GM12878 (cell line): Measurements from ENCODE around the gene ACE. TPM values are rescaled to one million over a fixed set of nuclear protein-coding genes. Genes with fewer than 3 reads are reported as not detected.

Experiments used
- ATAC-seq: fragments of 200-7000 bp; cut with Tn5 transposase; 3 replicates; pipeline ENCODE4 v1.9.1; 2020; ENCODE audit warnings: mild to moderate bottlenecking, moderate library complexity
- BruUV-seq: library from RNA; stranded (reverse); fragments of 400-500 nt; replicated peaks from 2 replicates; lab custom pipeline; 2021; lab: Mats Ljungman, UMichigan
- CTCF ChIA-PET: fragments of 300-600 bp; sonication (Branson Sonifier 250); formaldehyde crosslinking; extraction: SDS; loops from one replicate; lab custom pipeline; 2021; ENCODE audit warnings: inconsistent platforms; lab: Yijun Ruan, JAX
- POLR2A ChIA-PET: fragments of 350-600 bp; formaldehyde crosslinking; extraction: SDS; loops from one replicate; lab custom pipeline; 2021; ENCODE audit warnings: inconsistent platforms; lab: Charles Lee
- RAD21 ChIA-PET: fragments of 300-600 bp; sonication (Branson Sonifier 250); formaldehyde crosslinking; loops from one replicate; lab custom pipeline; 2023; ENCODE audit warnings: antibody characterized with exemption; ENCODE audit not compliant: unreplicated experiment; lab: Charles Lee
- SMC1A ChIA-PET: fragments of 300-600 bp; sonication (Branson Sonifier 250); formaldehyde crosslinking; loops from one replicate; lab custom pipeline; 2023; ENCODE audit not compliant: unreplicated experiment, uncharacterized antibody; lab: Charles Lee
- DNase-seq: peaks from one replicate; pipeline ENCODE4 v3.0.0-alpha.2; 2011; ENCODE audit warnings: low read depth, low spot score
- FAIRE-seq: peaks from 3 replicates; lab custom pipeline; 2011; peaks lifted over from hg19 to GRCh38; lab: Jason Lieb, UNC
- H2AFZ ChIP-seq: 2 replicates; pipeline ENCODE4 v1.6.0; 2011; ENCODE audit warnings: low read depth, low read length, control low read depth; ENCODE audit not compliant: control insufficient read depth
- H3K27ac ChIP-seq: 2 replicates; pipeline ENCODE4 v1.5.1; 2011; ENCODE audit warnings: control low read depth; ENCODE audit not compliant: control insufficient read depth, insufficient read depth
- H3K27me3 ChIP-seq, 2 experiments: replicated peaks in 1 of 2; 2 replicates each; pipeline versions ENCODE4 v1.6.0 to v1.6.1; 2011; ENCODE audit warnings: low read length in 1 of 2; ENCODE audit not compliant: control insufficient read depth in 2 of 2, insufficient read depth in 2 of 2
- H3K36me3 ChIP-seq, 2 experiments: 2 replicates each; pipeline ENCODE4 v1.5.1; 2011; ENCODE audit warnings: low read length in 1 of 2; ENCODE audit not compliant: control insufficient read depth in 2 of 2, insufficient read depth in 2 of 2
- H3K4me1 ChIP-seq: 2 replicates; pipeline ENCODE4 v1.6.1; 2011; ENCODE audit warnings: mild to moderate bottlenecking, low read length, moderate library complexity, mixed read lengths; ENCODE audit not compliant: control insufficient read depth, insufficient read depth
- H3K4me2 ChIP-seq: 2 replicates; pipeline ENCODE4 v1.6.0; 2011; ENCODE audit warnings: control low read depth; ENCODE audit not compliant: control insufficient read depth, insufficient read depth
- H3K4me3 ChIP-seq: fragments of 200-600 bp; sonication (generic); 2 replicates; pipeline ENCODE4 v1.5.1; 2016
- H3K79me2 ChIP-seq: 2 replicates; pipeline ENCODE4 v1.6.0; 2011; ENCODE audit warnings: low read length; ENCODE audit not compliant: control insufficient read depth, insufficient read depth
- H3K9ac ChIP-seq: 2 replicates; pipeline ENCODE4 v1.8.0; 2011; ENCODE audit warnings: low read length, control low read depth, mixed read lengths; ENCODE audit not compliant: control insufficient read depth, insufficient read depth
- H3K9me3 ChIP-seq: replicated peaks from 3 replicates; pipeline ENCODE4 v1.5.1; 2011; ENCODE audit warnings: mild to moderate bottlenecking, low read length; ENCODE audit not compliant: control insufficient read depth, insufficient read depth
- H4K20me1 ChIP-seq: 2 replicates; pipeline ENCODE4 v1.6.0; 2011; ENCODE audit not compliant: control insufficient read depth, insufficient read depth
- ATF2 ChIP-seq: IDR thresholded peaks from 2 replicates; pipeline ENCODE4 v1.6.1; 2012; ENCODE audit warnings: low read length, inconsistent platforms
- BMI1 ChIP-seq: fragments of 450-650 bp; IDR thresholded peaks from 2 replicates; pipeline ENCODE4 v1.6.1; 2016; ENCODE audit warnings: mild to moderate bottlenecking, moderate library complexity, borderline replicate concordance
- CEBPB ChIP-seq, 2 experiments: fragments of 150-350 bp in 1 of 2; IDR thresholded peaks; 2 replicates each; pipeline ENCODE4 v1.6.1; 2012 to 2014; ENCODE audit warnings: low read depth in 2 of 2, low read length in 2 of 2, borderline replicate concordance in 1 of 2, inconsistent platforms in 1 of 2
- EP300 ChIP-seq, 2 experiments: fragments of 150-350 bp in 1 of 2; IDR thresholded peaks; 2 replicates each; pipeline ENCODE4 v1.6.1; 2011 to 2012; ENCODE audit warnings: low read depth in 2 of 2, low read length in 2 of 2, borderline replicate concordance in 1 of 2, improper control_type of control experiment in 1 of 2, inconsistent platforms in 1 of 2; ENCODE audit not compliant: control insufficient read depth in 1 of 2
- ETV6 ChIP-seq, 2 experiments: fragments of 450-650 bp in 1 of 2; IDR thresholded peaks in 1 of 2; conservative IDR thresholded peaks in 1 of 2; 2 replicates each; pipeline ENCODE4 v1.6.1; 2014; ENCODE audit warnings: antibody characterized with exemption in 1 of 2, borderline replicate concordance in 1 of 2, low read depth in 1 of 2, mild to moderate bottlenecking in 1 of 2, moderate library complexity in 1 of 2
- IRF4 ChIP-seq: IDR thresholded peaks from 2 replicates; pipeline ENCODE4 v1.6.1; 2011; ENCODE audit warnings: low read depth, low read length
- IRF5 ChIP-seq: fragments of 450-650 bp; IDR thresholded peaks from 2 replicates; pipeline ENCODE4 v1.6.1; 2017; ENCODE audit warnings: borderline replicate concordance
- MXI1 ChIP-seq: fragments of 150-350 bp; IDR thresholded peaks from 2 replicates; pipeline ENCODE4 v1.6.1; 2011; ENCODE audit warnings: low read depth, mild to moderate bottlenecking, inconsistent platforms, low read length, improper control_type of control experiment
- PAX8 ChIP-seq: fragments of 450-650 bp; IDR thresholded peaks from 2 replicates; pipeline ENCODE4 v1.6.1; 2017; ENCODE audit warnings: mild to moderate bottlenecking, moderate library complexity
- PML ChIP-seq: IDR thresholded peaks from 2 replicates; pipeline ENCODE4 v1.6.1; 2012; ENCODE audit warnings: low read length, inconsistent platforms
- POLR2AphosphoS5 ChIP-seq: IDR thresholded peaks from 2 replicates; pipeline ENCODE4 v1.6.1; 2011; ENCODE audit warnings: mild to moderate bottlenecking, low read length, inconsistent platforms
- POU2F2 ChIP-seq: IDR thresholded peaks from 3 replicates; pipeline ENCODE4 v1.6.1; 2011; ENCODE audit warnings: low read depth, mild to moderate bottlenecking, low read length, borderline replicate concordance
- RUNX3 ChIP-seq: IDR thresholded peaks from 2 replicates; pipeline ENCODE4 v1.6.1; 2012; ENCODE audit warnings: low read length, inconsistent platforms
- TAF1 ChIP-seq: IDR thresholded peaks from 2 replicates; pipeline ENCODE4 v1.6.1; 2011; ENCODE audit warnings: mild to moderate bottlenecking, low read depth, low read length, borderline replicate concordance
- YBX1 ChIP-seq: fragments of 450-650 bp; IDR thresholded peaks from 2 replicates; pipeline ENCODE4 v1.6.1; 2016; ENCODE audit warnings: antibody characterized with exemption
- ZNF274 ChIP-seq: IDR thresholded peaks from one replicate; pipeline ENCODE4 v1.8.0; 2011; ENCODE audit not compliant: insufficient read length, insufficient read depth
- in situ Hi-C: fragments of 300-500 bp; cut with MboI; formaldehyde crosslinking; loops from 9 replicates; pipeline ENCODE4 v1.14.3; 2018; ENCODE audit warnings: mixed read lengths
- intact Hi-C: fragments of 100-400 bp; cut with micrococcal nuclease; formaldehyde crosslinking; loops from one replicate; pipeline ENCODE4 v1.14.2; 2022; ENCODE audit not compliant: unreplicated experiment
- polyA plus RNA-seq, 11 experiments: library from polyadenylated mRNA; depleted of rRNA in 4 of 11; unstranded in 6 of 11; stranded (reverse) in 5 of 11; fragments of >200 nt; fragmentation: Nextera tagmentation in 4 of 11; fragmentation: Illumina TruSeq in 1 of 11; extraction: Ambion mirVana in 4 of 11; extraction: Trizol in 1 of 11; gene quantifications; 1 replicate in 1 of 11; 2 replicates in 10 of 11; pipeline versions ENCODE4 v1.2.1 to v1.2.3, GENCODE V29; 2011 to 2016; ENCODE audit warnings: inconsistent platforms in 2 of 11, missing spikeins in 2 of 11, low read depth in 1 of 11
- total RNA-seq, 4 experiments: library from RNA; depleted of rRNA in 3 of 4; stranded (reverse); fragments of >200 nt in 3 of 4; fragmentation: Illumina TruSeq in 1 of 4; extraction: Trizol in 1 of 4; gene quantifications; 2 replicates each; pipeline versions ENCODE4 v1.2.1 to v1.2.3, GENCODE V29; 2013 to 2021
- TF ChIP-seq, protein P1 (sequence below), 3 experiments: IDR thresholded peaks in 2 of 3; conservative IDR thresholded peaks in 1 of 3; 2 replicates each; pipeline ENCODE4 v1.5.1; 2011; ENCODE audit warnings: low read depth in 3 of 3, low read length in 3 of 3, mild to moderate bottlenecking in 3 of 3, control low read depth in 2 of 3, moderate library complexity in 2 of 3, inconsistent platforms in 1 of 3, mixed read lengths in 1 of 3; ENCODE audit not compliant: control insufficient read depth in 2 of 3, insufficient read depth in 1 of 3; ENCODE audit errors: extremely low read depth in 1 of 3

Gene ACE
- total and polyA plus RNA-seq, 10 of the 15 experiments (the other 5 are each of a cell fraction or from before 2014, with no cell fraction given), result 0.46 TPM; not detected in 9

- TF ChIP-seq, protein P1, sequence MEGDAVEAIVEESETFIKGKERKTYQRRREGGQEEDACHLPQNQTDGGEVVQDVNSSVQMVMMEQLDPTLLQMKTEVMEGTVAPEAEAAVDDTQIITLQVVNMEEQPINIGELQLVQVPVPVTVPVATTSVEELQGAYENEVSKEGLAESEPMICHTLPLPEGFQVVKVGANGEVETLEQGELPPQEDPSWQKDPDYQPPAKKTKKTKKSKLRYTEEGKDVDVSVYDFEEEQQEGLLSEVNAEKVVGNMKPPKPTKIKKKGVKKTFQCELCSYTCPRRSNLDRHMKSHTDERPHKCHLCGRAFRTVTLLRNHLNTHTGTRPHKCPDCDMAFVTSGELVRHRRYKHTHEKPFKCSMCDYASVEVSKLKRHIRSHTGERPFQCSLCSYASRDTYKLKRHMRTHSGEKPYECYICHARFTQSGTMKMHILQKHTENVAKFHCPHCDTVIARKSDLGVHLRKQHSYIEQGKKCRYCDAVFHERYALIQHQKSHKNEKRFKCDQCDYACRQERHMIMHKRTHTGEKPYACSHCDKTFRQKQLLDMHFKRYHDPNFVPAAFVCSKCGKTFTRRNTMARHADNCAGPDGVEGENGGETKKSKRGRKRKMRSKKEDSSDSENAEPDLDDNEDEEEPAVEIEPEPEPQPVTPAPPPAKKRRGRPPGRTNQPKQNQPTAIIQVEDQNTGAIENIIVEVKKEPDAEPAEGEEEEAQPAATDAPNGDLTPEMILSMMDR (IDR thresholded peaks at IDR 0.05 in 2 of 3, conservative IDR thresholded peaks at IDR 0.05 in 1 of 3; ENCODE audit: control insufficient read depth in 2 of 3, extremely low read depth in 1 of 3, insufficient read depth in 1 of 3, low read depth in 3 of 3, low read length in 3 of 3), result no peak
- TF ChIP-seq EP300 (IDR thresholded peaks at IDR 0.05; ENCODE audit: borderline replicate concordance in 1 of 2, control insufficient read depth in 1 of 2, low read depth in 2 of 2, low read length in 2 of 2), result no peak
- no peak for TF ChIP-seq IRF4
- TF ChIP-seq RUNX3, result no peak
- TF ChIP-seq ZNF274, result no peak
- TF ChIP-seq POU2F2, result no peak
- TF ChIP-seq YBX1, result no peak
- no peak for TF ChIP-seq BMI1
These were observed 66.3 kb downstream of the ACE start (continued) for GRCh38 chr17:63542942-63543821.

GRCh38 chr17:63543822-63544420 is 67.1 kb downstream of the ACE start:
- intact Hi-C loops, result no loop called here
- Histone ChIP-seq H3K79me2 (no peaks in the 10 kb centered on the region), H3K27ac (no peak overlapping the region), H3K9ac (no peak overlapping the region), H2AFZ (no peak overlapping the region), H3K27me3 (peaks cover 0 to 5% of the 10 kb centered on the region in 2 experiments; a peak in 2 of 4 replicates), H3K4me1 (peaks cover under 1% of the 10 kb centered on the region; the same call in 1 of the 2 replicates), H3K36me3 (no peaks in the 10 kb centered on the region), H3K4me2 (no peak overlapping the region), H3K4me3 (no peak overlapping the region), H4K20me1 (no peaks in the 10 kb centered on the region), H3K9me3 (no peaks in the 10 kb centered on the region)
- RAD21 ChIA-PET, result no interaction called here
- ATAC-seq (no peak), FAIRE-seq (no peak), DNase-seq (no peak)
- SMC1A ChIA-PET, result no interaction called here
- POLR2A ChIA-PET, result interaction anchor here (1.3 kb wide), 1 partner anchor 10 kb away, joined by 3 read pairs; no protein-coding TSS in a partner anchor
- in situ Hi-C loops, result no loop called here
- no TSS peak for BruUV-seq
- CTCF ChIA-PET, result interaction anchor here (0.6 to 1.6 kb wide), 3 partner anchors 24 to 69 kb away, joined by 3 to 8 read pairs (median 4); no protein-coding TSS in a partner anchor
- TF ChIP-seq PAX8 (no peak), MXI1 (no peak), CEBPB (IDR thresholded peaks at IDR 0.05; ENCODE audit: borderline replicate concordance in 1 of 2, low read depth in 2 of 2, low read length in 2 of 2) (no peak), ATF2 (no peak), IRF5 (no peak), ETV6 (conservative IDR thresholded peaks at IDR 0.05 in 1 of 2, IDR thresholded peaks at IDR 0.05 in 1 of 2; ENCODE audit: borderline replicate concordance in 1 of 2, low read depth in 1 of 2) (no peak), PML (no peak), TAF1 (no peak), POLR2AphosphoS5 (no peak)
